Breast epithelium (tissue), 4 donors: Measurements from ENCODE around the gene PLXNA2. TPM values are rescaled to one million over a fixed set of nuclear protein-coding genes. Genes with fewer than 3 reads are reported as not detected.

Experiments
- DNase-seq, 2 donors: peaks; one replicate each; pipeline ENCODE4 v3.0.0-alpha.2; 2019; ENCODE audit warnings: low spot score in 2 of 2
- H3K27ac ChIP-seq, 2 donors: fragments of 200-600 bp; sonication (generic) in 1 of 2; one replicate each; pipeline ENCODE4 v1.5.1; 2016 to 2019; ENCODE audit warnings: mild to moderate bottlenecking in 1 of 2
- H3K27me3 ChIP-seq, 2 donors: fragments of 200-600 bp; sonication (generic) in 1 of 2; one replicate each; pipeline versions ENCODE4 v1.5.1 to v1.6.0; 2017 to 2019; ENCODE audit warnings: control low read depth in 1 of 2, mild to moderate bottlenecking in 1 of 2
- H3K36me3 ChIP-seq: fragments of 200-600 bp; one replicate; pipeline ENCODE4 v1.5.1; 2019
- H3K4me1 ChIP-seq, 2 donors: fragments of 200-600 bp; sonication (generic); one replicate each; pipeline ENCODE4 v1.5.1; 2016 to 2019; ENCODE audit warnings: control low read depth in 1 of 2
- H3K4me3 ChIP-seq, 3 donors: fragments of 200-600 bp; sonication (generic); 1 replicate in 2 of 3; 2 replicates in 1 of 3; pipeline ENCODE4 v1.5.1; 2016 to 2019; ENCODE audit warnings: mild to moderate bottlenecking in 3 of 3, moderate library complexity in 2 of 3
- H3K9me3 ChIP-seq, 2 donors: fragments of 200-600 bp; sonication (generic) in 1 of 2; one replicate each; pipeline ENCODE4 v1.5.1; 2016 to 2019; ENCODE audit warnings: control low read depth in 1 of 2
- CTCF ChIP-seq, 3 donors: fragments of 450-650 bp; IDR thresholded peaks; one replicate each; pipeline ENCODE4 v1.5.1; 2016 to 2017; ENCODE audit warnings: antibody characterized with exemption in 3 of 3, mild to moderate bottlenecking in 3 of 3, moderate library complexity in 3 of 3
- POLR2A ChIP-seq: fragments of 450-650 bp; IDR thresholded peaks from one replicate; pipeline ENCODE4 v1.6.1; 2016; ENCODE audit warnings: antibody characterized with exemption, mild to moderate bottlenecking, moderate library complexity
- POLR2AphosphoS5 ChIP-seq, 3 donors: sonication (generic); formaldehyde crosslinking; IDR thresholded peaks; one replicate each; pipeline ENCODE4 v1.6.1; 2017; ENCODE audit warnings: antibody characterized with exemption in 3 of 3
- intact Hi-C: fragments of 100-400 bp; cut with DNase I; formaldehyde crosslinking; loops from one replicate; pipeline ENCODE4 v1.15.1; 2023; ENCODE audit warnings: low total_unique reads
- total RNA-seq, 3 donors: library from RNA; depleted of rRNA; stranded (reverse); fragments of >200 nt; gene quantifications; one replicate each; pipeline ENCODE4 v1.1.0, GENCODE V29; 2016

The PLXNA2 gene
- total RNA-seq, 3 donors from 2014 or later = 11.3 to 18.2 (median 11.5) TPM

GRCh38 chr1:208183977-208184911 is 59.9 kb downstream of the PLXNA2 start:
- Histone ChIP-seq H3K4me1 (peaks cover 0 to 2% of the 10 kb centered on the region in 2 donors), H3K27me3 (no peaks in the 10 kb centered on the region), H3K4me3 (no peak overlapping the region), H3K9me3 (no peaks in the 10 kb centered on the region), H3K36me3 (no peaks in the 10 kb centered on the region), H3K27ac (peak overlapping the region in 1 of 2 donors; percentile 45)
- intact Hi-C loops = no loop called here
- DNase-seq = no peak
- TF ChIP-seq POLR2AphosphoS5 (IDR thresholded peaks at IDR 0.05) = no peak

GRCh38 chr1:208182880-208183645 is 61.1 kb downstream of the PLXNA2 start:
- Histone ChIP-seq H3K9me3 (no peaks in the 10 kb centered on the region), H3K4me1 (peaks cover 0 to 5% of the 10 kb centered on the region in 2 donors), H3K27ac (no peak overlapping the region), H3K4me3 (no peak overlapping the region), H3K27me3 (no peaks in the 10 kb centered on the region), H3K36me3 (no peaks in the 10 kb centered on the region)
- no peak for TF ChIP-seq POLR2A
- no peak for TF ChIP-seq POLR2AphosphoS5 (IDR thresholded peaks at IDR 0.05)
- TF ChIP-seq CTCF (IDR thresholded peaks at IDR 0.05) = no peak
- intact Hi-C loops = no loop called here
- DNase-seq = no peak

- no peak overlapping the region for H3K27ac ChIP-seq
- DNase-seq = no peak
- no peaks in the 10 kb centered on the region for H3K36me3 ChIP-seq
- intact Hi-C loops = no loop called here
- H3K4me1 ChIP-seq = peaks cover 0 to 5% of the 10 kb centered on the region in 2 donors
- no peaks in the 10 kb centered on the region for H3K27me3 ChIP-seq
- no peak for TF ChIP-seq CTCF (IDR thresholded peaks at IDR 0.05)
- no peak for TF ChIP-seq POLR2A
- TF ChIP-seq POLR2AphosphoS5 (IDR thresholded peaks at IDR 0.05) = no peak
- no peaks in the 10 kb centered on the region for H3K9me3 ChIP-seq
- H3K4me3 ChIP-seq = no peak overlapping the region
Observed at GRCh38 chr1:208181364-208181763, 62.8 kb downstream of the PLXNA2 start.

- DNase-seq = no peak
- Histone ChIP-seq H3K27ac (no peak overlapping the region), H3K4me3 (no peak overlapping the region), H3K9me3 (no peaks in the 10 kb centered on the region), H3K36me3 (no peaks in the 10 kb centered on the region), H3K4me1 (peaks cover 0 to 5% of the 10 kb centered on the region in 2 donors), H3K27me3 (no peaks in the 10 kb centered on the region)
- TF ChIP-seq POLR2A (no peak), POLR2AphosphoS5 (IDR thresholded peaks at IDR 0.05) (no peak), CTCF (IDR thresholded peaks at IDR 0.05) (no peak)
- intact Hi-C loops = no loop called here
Observed at GRCh38 chr1:208180421-208180820, 63.8 kb downstream of the PLXNA2 start.

GRCh38 chr1:208179961-208180409 is 64.2 kb downstream of the PLXNA2 start:
- Histone ChIP-seq H3K27ac (no peak overlapping the region), H3K36me3 (no peaks in the 10 kb centered on the region), H3K27me3 (no peaks in the 10 kb centered on the region), H3K4me1 (peaks cover 0 to 5% of the 10 kb centered on the region in 2 donors), H3K4me3 (no peak overlapping the region), H3K9me3 (no peaks in the 10 kb centered on the region)
- no peak for DNase-seq
- intact Hi-C loops = no loop called here
- TF ChIP-seq POLR2A (no peak), CTCF (IDR thresholded peaks at IDR 0.05) (no peak), POLR2AphosphoS5 (IDR thresholded peaks at IDR 0.05) (no peak)
